GM21381 (cell line): ENCODE results near the gene TMEM145.

Source experiments
- ATAC-seq: cut with Tn5 transposase; IDR thresholded peaks from one replicate; pipeline ENCODE4 v1.9.1; 2021; ENCODE audit warnings: mild to moderate bottlenecking, moderate library complexity; ENCODE audit not compliant: unreplicated experiment

TMEM145 gene

DNA sequence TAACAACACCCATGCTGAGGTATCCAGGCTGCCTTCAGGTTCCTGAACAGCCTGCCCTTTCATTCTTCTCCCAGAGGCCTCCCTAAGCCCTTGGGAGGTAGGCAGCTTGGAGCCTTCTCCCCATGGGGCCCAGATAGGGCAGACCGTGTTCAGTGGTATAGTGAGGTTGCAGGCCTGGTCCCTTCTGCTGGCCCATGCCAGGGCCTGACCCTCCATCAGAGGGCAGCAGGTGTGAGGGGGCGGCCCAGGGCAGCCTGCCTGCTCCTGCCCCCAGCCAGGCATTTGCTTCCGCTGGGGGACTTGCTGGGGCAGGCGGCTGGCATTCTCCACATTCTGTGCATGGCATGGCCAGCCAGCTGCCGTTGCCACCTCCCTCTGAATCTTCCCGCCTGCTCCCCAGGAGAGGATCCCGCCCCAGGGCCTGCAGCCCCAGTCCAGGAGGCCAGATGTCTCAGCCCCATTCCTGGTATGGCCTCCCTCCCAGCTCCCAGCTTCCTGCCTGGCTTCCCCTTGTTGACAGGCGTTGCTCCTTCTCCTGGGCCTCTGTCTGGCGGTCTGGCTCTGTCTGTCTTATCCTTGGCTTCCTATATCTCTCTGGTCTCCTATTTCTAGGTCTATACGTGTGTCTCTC, 35.2 kb upstream of the TMEM145 start:
- no peak for ATAC-seq

- ATAC-seq, result no peak
Observed at GRCh38 chr19:42278452-42279154, 34.5 kb upstream of the TMEM145 start.

- ATAC-seq, result no peak
Observed at GRCh38 chr19:42279155-42279901, 33.8 kb upstream of the TMEM145 start.

DNA sequence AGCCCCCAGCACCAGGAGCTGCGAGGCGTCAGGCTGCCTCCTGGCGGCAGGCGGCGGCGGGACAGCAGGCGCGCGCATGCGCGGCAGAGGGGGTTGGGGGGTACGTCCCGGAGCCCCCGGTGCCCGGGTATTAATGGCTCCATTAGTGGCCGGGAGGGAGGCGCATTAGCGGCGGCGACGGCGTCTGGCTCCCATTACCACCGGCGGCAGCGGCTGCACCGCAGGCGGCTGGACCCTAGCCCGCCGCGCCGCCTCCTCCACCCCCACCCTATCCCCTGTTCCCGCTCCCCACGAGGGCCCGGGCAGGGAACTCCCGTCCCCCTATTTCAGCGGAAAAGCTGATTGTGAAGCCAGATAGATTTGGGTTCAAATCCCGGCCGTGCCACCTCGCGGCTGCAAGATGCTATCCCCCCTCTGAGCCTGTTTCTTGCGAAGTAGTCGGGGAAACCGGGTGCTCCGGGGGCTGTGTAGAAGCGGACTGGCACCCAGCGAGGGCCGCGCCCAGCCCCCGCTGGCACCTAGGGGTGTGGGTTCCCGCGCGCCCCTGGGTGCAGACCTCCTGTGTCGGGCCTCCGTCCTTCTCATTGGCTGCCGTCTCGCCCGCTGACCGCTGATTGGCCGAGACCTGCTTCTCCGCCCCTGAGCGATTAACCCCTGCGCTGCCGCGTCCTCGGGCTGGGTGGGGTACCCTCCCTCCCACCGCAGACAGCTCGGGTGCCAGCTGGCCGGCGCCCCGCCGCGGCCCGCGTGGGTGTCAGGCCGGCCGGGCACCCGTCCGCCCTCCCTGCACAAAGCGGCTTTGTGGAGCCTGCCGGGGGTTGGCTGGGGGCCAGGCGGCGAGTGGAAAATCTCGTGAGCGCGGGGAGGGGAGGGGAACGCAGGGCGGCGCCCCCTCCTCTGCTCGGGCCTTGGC, 33.0 kb upstream of the TMEM145 start:
- peak; percentile 31 for ATAC-seq

GRCh38 chr19:42280815-42281145, 32.3 kb upstream of the TMEM145 start:
- ATAC-seq, result no peak

DNA sequence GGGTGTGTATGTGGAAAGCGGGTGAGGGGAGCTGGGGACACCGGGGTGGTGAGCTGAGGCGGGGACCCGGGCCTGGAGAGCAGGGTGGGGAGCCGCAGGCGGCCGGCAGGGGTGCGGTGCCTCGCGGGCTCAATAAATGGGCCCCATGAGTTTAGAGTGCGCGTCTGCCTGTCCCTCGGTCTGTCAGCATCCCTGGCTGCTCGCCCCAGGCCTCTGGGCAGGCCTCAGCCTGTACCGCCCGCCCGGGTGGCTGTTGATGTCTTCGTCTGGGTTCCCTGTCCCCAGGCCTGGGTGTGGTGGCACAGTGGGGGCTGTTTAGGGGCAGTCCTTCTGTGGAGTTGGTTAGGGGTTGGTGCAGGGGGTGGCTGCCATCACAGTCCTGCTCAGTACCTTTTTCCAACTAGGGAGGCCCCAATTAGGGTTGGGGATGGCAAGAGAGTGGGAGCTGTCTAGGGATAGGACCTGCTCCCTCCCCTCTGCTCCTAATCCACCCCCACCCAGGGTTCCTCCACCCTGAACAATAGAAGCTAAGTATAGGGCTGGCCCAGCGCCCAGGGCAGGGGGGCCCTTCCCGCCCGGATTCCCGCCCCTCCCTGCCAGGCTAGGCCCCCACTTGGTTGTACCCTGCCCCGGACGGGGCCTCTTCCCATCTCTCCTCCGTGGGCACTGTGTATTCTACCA, 31.8 kb upstream of the TMEM145 start:
- no peak for ATAC-seq

GRCh38 chr19:42281827-42282762, 31.0 kb upstream of the TMEM145 start:
- ATAC-seq, result no peak

GRCh38 chr19:42282819-42283187, 30.3 kb upstream of the TMEM145 start:
- no peak for ATAC-seq

DNA sequence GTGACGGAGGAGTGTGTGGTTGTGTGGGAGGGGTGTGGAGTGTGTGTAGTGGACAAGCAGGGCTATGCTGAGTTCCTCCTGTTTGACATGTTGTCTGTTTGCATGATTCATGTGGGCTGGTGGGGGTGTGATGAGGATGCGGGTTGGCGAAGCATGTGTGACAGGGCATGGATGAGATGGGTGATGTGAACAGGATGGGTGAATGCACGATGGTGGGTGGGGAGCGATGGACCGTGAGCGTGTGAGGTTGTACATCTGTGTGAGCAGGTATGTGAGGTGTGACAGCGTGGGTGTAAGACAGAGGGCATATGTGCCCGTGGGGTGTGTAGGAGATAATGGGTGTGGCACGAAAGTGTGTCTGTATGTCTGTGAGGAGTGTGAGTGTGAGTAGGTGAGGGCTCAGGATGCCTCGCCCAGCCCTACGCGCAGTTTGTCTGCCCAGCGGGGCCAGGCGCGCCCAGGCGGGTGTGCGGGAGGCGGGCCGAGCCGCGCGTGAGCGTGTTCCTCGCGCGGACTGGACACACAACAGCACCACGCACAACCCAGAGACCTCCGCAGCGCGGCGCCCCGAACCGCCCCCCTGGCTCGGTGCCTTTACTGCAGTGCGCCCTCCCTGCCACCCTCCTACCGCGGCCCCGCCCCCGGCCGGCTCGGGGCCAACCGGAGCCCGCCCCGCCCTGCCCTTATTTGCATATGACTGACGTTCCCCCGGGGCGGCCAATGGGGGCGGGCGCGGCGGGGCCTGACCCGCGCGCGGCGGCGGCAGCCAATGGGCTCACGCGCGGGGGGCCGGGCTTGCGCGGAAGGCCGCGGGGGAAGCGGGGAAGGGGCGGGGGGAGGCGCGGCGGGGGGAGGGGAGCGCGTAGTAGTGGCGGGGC, 29.7 kb upstream of the TMEM145 start:
- ATAC-seq, result peak; percentile 46

DNA sequence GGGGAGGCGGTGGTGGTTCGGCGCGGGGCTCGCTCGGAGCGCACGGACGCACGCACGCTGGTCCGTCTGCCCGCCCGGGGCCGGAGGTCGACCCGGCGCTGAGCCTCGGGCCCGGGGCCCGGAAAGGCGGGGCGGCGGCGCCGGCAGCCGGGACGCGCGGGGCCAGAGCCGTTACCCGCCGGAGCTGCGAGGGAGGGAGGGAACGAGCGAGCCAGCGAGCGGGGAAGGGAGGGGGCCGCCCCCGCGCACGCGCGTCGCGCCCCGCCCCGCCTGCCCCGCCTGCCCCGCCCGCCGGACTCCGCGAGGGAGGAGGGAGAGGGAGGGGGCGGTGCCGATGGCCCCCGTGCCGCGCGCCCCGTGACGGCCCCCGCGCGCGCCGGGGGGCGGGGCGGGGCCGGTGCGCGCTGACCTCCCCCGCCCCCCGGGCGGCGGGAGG, 29.0 kb upstream of the TMEM145 start:
- peak; percentile 34 for ATAC-seq

DNA sequence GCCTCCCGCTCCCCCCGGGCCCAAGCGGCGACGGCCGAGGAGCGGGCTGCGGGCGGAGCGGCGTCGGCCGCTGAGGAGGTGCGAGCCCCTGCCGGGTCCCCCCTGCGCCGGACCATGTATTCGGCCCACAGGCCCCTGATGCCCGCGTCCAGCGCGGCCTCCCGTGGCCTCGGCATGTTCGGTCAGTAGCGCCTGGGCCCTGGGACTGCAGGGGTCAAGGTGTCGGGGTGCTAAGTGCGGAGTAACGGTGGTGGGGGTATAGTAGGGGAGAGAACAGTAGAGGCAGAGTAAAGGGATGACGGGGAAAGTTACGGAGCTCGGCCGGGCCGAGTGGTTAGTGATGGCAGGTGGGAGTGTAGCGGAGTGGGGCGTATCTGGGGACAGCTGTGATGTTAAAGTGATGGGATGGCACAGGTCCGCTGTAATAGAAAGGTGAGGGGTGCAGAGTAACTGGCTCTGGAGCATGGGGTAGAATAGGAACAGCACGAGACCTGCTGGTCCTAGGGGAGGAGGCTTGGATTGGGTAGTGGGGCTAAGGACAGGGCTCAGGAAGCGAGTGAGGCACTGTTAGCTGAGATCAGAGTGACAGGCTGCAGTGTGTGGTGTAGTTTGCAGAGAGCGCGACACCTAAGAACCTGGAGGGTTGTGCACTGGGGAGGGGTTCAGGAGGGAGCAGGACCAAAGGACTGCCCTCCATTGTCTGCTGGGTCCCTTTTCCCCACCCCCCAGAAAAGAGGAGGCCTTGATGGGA, 28.3 kb upstream of the TMEM145 start:
- no peak for ATAC-seq

- no peak for ATAC-seq
Observed at GRCh38 chr19:42285541-42285941, 27.6 kb upstream of the TMEM145 start.

DNA sequence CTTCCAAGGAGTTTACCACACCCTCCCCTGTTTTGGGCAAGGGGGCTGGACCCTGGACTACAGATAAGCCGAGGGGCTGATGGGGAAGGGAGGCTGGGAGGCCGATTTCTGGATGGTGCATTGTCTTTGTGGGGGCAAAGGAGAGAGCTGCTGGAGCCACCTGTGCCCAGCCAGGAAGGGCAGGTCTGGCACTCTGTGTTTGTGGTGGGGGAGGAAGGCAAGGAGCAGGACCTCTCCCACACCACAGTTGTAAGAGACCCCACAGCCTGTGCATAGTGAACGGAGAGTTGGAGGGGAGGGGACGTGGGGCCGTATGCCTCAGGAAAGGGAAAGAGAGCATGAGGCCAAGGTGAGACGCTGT, 27.1 kb upstream of the TMEM145 start:
- ATAC-seq, result no peak

DNA sequence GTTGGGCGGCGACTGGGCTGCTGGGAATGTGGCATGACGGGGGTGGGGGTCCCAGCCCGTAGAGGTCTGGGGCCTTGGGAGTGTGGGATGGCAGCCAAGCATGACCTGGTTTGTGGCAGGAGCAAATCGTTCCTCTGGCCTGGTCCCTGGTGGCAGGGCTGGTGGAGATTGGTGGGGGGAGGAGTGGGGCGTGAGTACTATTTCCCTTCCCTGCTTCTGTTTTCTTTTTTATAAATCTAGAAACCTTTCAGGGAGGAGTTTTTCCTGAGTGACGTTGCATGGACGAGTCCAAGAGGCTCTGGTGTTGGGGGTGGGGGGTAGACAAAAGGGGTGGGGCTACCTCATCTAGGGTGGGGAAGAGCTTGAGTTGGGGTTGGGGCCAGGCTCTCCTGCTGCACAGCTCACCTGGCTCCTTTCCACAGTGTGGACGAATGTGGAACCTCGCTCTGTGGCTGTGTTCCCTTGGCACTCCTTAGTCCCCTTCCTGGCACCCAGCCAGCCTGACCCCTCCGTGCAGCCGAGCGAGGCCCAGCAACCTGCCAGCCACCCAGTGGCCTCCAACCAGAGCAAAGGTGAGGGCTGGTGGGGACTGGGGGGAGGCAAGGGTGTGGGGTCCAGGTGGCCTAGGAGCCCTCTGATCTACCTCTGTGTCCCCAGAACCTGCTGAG, 26.6 kb upstream of the TMEM145 start:
- ATAC-seq, result no peak

DNA sequence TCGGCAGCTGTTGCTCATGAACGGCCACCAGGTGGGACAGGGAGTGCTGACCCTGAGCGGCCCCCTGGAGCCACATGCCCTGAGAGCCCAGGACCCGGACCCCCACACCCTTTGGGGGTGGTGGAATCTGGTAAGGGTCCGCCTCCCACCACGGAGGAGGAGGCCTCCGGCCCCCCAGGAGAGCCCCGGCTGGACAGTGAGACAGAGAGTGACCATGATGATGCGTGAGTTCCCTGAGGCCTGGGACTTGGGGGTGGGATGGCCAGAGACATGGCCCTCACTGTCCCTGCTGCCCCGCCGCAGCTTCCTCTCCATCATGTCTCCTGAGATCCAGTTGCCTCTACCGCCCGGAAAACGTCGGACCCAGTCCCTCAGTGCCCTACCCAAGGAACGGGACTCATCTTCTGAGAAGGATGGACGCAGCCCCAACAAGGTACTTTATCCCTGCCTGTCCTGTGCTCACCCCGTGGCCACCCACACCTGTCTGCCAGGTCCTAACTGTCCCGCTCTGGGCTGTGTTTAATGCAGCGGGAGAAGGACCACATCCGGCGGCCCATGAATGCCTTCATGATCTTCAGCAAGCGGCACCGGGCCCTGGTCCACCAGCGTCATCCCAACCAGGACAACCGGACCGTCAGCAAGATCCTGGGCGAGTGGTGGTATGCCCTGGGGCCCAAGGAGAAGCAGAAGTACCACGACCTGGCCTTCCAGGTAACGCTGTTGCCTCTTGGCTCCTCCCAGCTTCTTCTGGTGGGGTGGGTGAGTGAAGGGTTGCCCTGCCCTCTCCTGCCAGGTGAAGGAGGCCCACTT, 25.9 kb upstream of the TMEM145 start:
- ATAC-seq, result no peak

GRCh38 chr19:42287827-42288107, 25.3 kb upstream of the TMEM145 start:
- no peak for ATAC-seq

DNA sequence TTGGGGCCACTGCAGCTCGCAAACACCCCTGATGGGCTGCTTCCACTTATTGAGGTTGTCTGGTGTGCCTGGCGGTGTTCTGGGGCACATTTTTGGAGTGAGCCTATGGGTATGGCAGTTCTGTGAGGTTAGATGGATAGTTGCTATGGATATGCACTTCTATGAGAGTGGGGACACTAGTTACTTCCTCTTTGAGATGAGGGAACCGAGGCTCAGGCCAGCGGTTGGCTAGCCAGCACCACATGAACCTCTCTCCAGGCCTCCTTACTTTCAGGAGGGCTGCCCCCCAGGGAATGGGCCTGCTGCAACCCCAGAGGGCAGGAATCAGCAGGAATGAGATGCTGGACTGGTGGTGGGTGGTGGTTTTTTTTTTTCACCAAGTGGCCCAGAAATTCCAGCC, 24.7 kb upstream of the TMEM145 start:
- ATAC-seq, result no peak
